Neural progenitor cell (in vitro differentiated cells): ENCODE measurements around the gene CCNYL1. TPM values are rescaled to one million over a fixed set of nuclear protein-coding genes. Genes with fewer than 3 reads are reported as not detected.
"Not testable (repeated sequence)": the region's sequence is repeated elsewhere in the genome, so short reads cannot be mapped to it uniquely, and the experiment has no call there.

Experiments
- DNase-seq: peaks from one replicate; pipeline ENCODE4 v3.0.0-alpha.2; 2016; ENCODE audit warnings: low spot score
- H2AFZ ChIP-seq: fragments of 200-600 bp; sonication (generic); replicated peaks from 2 replicates; pipeline ENCODE4 v1.6.1; 2016; ENCODE audit warnings: antibody characterized with exemption
- H3F3A ChIP-seq: fragments of 200-600 bp; sonication (generic); 2 replicates; pipeline ENCODE4 v1.6.1; 2016; ENCODE audit warnings: antibody characterized with exemption, low read depth
- H3K27ac ChIP-seq: fragments of 200-600 bp; sonication (generic); 2 replicates; pipeline ENCODE4 v1.5.1; 2016; ENCODE audit warnings: mild to moderate bottlenecking
- H3K27me3 ChIP-seq: fragments of 200-600 bp; sonication (generic); 2 replicates; pipeline ENCODE4 v1.6.1; 2016; ENCODE audit warnings: mild to moderate bottlenecking, moderate library complexity
- H3K36me3 ChIP-seq: fragments of 200-600 bp; sonication (generic); 2 replicates; pipeline ENCODE4 v1.5.1; 2016
- H3K4me1 ChIP-seq: fragments of 200-600 bp; sonication (generic); 2 replicates; pipeline ENCODE4 v1.6.1; 2016; ENCODE audit warnings: mixed run types
- H3K4me2 ChIP-seq: fragments of 200-600 bp; sonication (generic); 2 replicates; pipeline ENCODE4 v1.6.1; 2016
- H3K4me3 ChIP-seq: fragments of 200-600 bp; sonication (generic); 2 replicates; pipeline ENCODE4 v1.5.1; 2016
- H3K79me2 ChIP-seq: fragments of 200-600 bp; sonication (generic); 2 replicates; pipeline ENCODE4 v1.6.1; 2016; ENCODE audit warnings: low read depth
- H3K9ac ChIP-seq: fragments of 200-600 bp; sonication (generic); 2 replicates; pipeline ENCODE4 v1.6.1; 2016
- H3K9me3 ChIP-seq: fragments of 200-600 bp; sonication (generic); 2 replicates; pipeline ENCODE4 v1.5.1; 2016; ENCODE audit warnings: low read depth
- H4K20me1 ChIP-seq: fragments of 200-600 bp; sonication (generic); 2 replicates; pipeline ENCODE4 v1.6.1; 2016; ENCODE audit warnings: low read depth
- H3K27ac Mint-ChIP-seq: 3 replicates; pipeline ENCODE4 v1.8.0; 2021; ENCODE audit warnings: mixed read lengths
- H3K27me3 Mint-ChIP-seq: 2 replicates; pipeline ENCODE4 v1.8.0; 2022; ENCODE audit warnings: low read depth, mild to moderate bottlenecking, inconsistent platforms, moderate library complexity, mixed read lengths; ENCODE audit not compliant: insufficient read depth
- H3K36me3 Mint-ChIP-seq: 3 replicates; pipeline ENCODE4 v1.8.0; 2021; ENCODE audit warnings: mixed read lengths
- H3K4me1 Mint-ChIP-seq: 3 replicates; pipeline ENCODE4 v1.8.0; 2021; ENCODE audit warnings: mixed read lengths
- H3K4me3 Mint-ChIP-seq: 3 replicates; pipeline ENCODE4 v1.8.0; 2021; ENCODE audit warnings: mild to moderate bottlenecking, moderate library complexity, mixed read lengths
- H3K9me3 Mint-ChIP-seq: 3 replicates; pipeline ENCODE4 v1.8.0; 2020; ENCODE audit warnings: mixed read lengths
- CTCF ChIP-seq: fragments of 200-600 bp; sonication (generic); IDR thresholded peaks from 2 replicates; pipeline ENCODE4 v1.5.1; 2017; ENCODE audit warnings: antibody characterized with exemption, mild to moderate bottlenecking
- EZH2 ChIP-seq: fragments of 200-600 bp; sonication (generic); IDR thresholded peaks from 2 replicates; pipeline ENCODE4 v1.6.1; 2017; ENCODE audit warnings: antibody characterized with exemption, mild to moderate bottlenecking, moderate library complexity
- EZH2phosphoT487 ChIP-seq: fragments of 200-600 bp; sonication (generic); IDR thresholded peaks from 2 replicates; pipeline ENCODE4 v1.6.1; 2017; ENCODE audit warnings: antibody characterized with exemption
- total RNA-seq: library from RNA; depleted of rRNA; stranded (reverse); fragments of >200 nt; gene quantifications from 2 replicates; pipeline ENCODE4 v1.2.3, GENCODE V29; 2015; ENCODE audit warnings: low replicate concordance

The CCNYL1 gene
- total RNA-seq, 1 donor from 2014 or later, result 22.0 TPM

DNA sequence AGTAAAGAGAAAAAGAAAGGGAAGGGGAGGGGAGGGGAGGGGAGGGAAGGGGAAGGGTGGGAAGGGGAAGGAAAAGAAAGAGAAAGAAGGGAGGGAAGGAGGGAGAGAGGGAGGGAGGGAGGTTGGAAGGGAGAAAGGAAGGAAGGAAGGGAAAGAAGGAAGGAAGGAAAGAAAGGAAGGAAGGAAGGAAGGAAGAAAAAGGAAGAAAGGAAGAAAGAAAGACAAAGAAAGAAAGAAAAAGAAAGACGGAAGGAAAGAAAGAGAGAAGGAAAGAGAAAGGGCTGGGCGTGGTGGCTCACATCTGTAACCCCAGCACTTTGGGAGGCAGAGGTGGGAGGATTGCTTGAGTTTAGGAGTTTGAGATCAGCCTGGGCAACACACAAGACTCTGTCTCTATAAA, 24.6 kb upstream of the CCNYL1 start:
- Histone ChIP-seq H3F3A (no peaks in the 10 kb centered on the region), H3K9me3 (no peaks in the 10 kb centered on the region), H2AFZ (no peak overlapping the region), H3K4me1 (no peaks in the 10 kb centered on the region), H3K36me3 (no peaks in the 10 kb centered on the region), H3K27me3 (no peaks in the 10 kb centered on the region), H3K79me2 (no peaks in the 10 kb centered on the region), H3K4me2 (no peak overlapping the region), H4K20me1 (no peaks in the 10 kb centered on the region), H3K4me3 (no peak overlapping the region), H3K9ac (no peak overlapping the region), H3K27ac (no peak overlapping the region)
- Mint-ChIP-seq H3K27me3 (no peaks in the 10 kb centered on the region), H3K4me3 (no peak overlapping the region), H3K9me3 (no peaks in the 10 kb centered on the region), H3K36me3 (no peaks in the 10 kb centered on the region), H3K27ac (no peak overlapping the region), H3K4me1 (no peaks in the 10 kb centered on the region)
- TF ChIP-seq EZH2phosphoT487 (no peak), EZH2 (no peak), CTCF (no peak)
- no peak for DNase-seq

GRCh38 chr2:207688597-207688996, 22.8 kb upstream of the CCNYL1 start:
- Histone ChIP-seq H3K27me3 (no peaks in the 10 kb centered on the region), H3K4me2 (no peak overlapping the region), H4K20me1 (no peaks in the 10 kb centered on the region), H3K27ac (no peak overlapping the region), H3K4me3 (no peak overlapping the region), H3K9ac (no peak overlapping the region), H2AFZ (no peak overlapping the region), H3K36me3 (no peaks in the 10 kb centered on the region), H3F3A (no peaks in the 10 kb centered on the region), H3K9me3 (no peaks in the 10 kb centered on the region), H3K79me2 (no peaks in the 10 kb centered on the region), H3K4me1 (no peaks in the 10 kb centered on the region)
- Mint-ChIP-seq H3K4me3 (no peak overlapping the region), H3K27me3 (no peaks in the 10 kb centered on the region), H3K27ac (no peak overlapping the region), H3K4me1 (peaks cover 2% of the 10 kb centered on the region), H3K36me3 (no peaks in the 10 kb centered on the region), H3K9me3 (no peaks in the 10 kb centered on the region)
- TF ChIP-seq EZH2phosphoT487, result no peak
- no peak for TF ChIP-seq EZH2
- no peak for TF ChIP-seq CTCF
- no peak for DNase-seq

DNA sequence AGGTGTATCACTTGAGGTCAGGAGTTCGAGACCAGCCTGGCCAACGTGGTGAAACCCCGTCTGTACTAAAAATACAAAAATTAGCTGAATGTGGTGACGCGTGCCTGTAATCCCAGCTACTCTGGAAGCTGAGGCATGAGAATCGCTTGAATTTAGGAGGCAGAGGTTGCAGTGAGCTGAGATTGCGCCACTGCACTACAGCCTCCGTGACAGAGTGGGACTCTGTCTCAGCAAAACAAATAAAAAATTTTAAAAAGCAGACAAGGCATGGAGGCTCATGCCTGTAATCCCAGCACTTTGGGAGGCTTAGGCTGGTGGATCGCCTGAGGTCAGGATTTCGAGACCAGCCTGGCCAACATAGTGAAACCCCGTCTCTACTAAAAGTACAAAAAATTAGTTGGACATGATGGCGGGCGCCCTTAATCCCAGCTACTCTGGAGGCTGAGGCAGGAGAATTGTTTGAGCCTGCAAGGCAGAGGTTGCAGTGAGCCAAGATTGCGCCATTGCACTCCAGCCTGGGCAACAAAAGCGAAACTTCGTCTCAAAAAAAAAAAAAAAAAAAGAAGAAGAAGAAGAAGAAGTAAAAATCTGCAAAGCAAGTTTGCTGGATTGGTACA, 20.5 kb upstream of the CCNYL1 start:
- not testable (repeated sequence) for H3K36me3 ChIP-seq, H3K9ac ChIP-seq, H3K9me3 ChIP-seq, H3K36me3 Mint-ChIP-seq, H3K4me1 Mint-ChIP-seq, H3F3A ChIP-seq, H3K4me1 ChIP-seq, H3K27me3 Mint-ChIP-seq, H3K79me2 ChIP-seq, H3K4me3 ChIP-seq, H2AFZ ChIP-seq, H3K9me3 Mint-ChIP-seq, DNase-seq, H3K4me2 ChIP-seq, H3K27ac ChIP-seq, H3K4me3 Mint-ChIP-seq, H3K27ac Mint-ChIP-seq, H3K27me3 ChIP-seq, H4K20me1 ChIP-seq

DNA sequence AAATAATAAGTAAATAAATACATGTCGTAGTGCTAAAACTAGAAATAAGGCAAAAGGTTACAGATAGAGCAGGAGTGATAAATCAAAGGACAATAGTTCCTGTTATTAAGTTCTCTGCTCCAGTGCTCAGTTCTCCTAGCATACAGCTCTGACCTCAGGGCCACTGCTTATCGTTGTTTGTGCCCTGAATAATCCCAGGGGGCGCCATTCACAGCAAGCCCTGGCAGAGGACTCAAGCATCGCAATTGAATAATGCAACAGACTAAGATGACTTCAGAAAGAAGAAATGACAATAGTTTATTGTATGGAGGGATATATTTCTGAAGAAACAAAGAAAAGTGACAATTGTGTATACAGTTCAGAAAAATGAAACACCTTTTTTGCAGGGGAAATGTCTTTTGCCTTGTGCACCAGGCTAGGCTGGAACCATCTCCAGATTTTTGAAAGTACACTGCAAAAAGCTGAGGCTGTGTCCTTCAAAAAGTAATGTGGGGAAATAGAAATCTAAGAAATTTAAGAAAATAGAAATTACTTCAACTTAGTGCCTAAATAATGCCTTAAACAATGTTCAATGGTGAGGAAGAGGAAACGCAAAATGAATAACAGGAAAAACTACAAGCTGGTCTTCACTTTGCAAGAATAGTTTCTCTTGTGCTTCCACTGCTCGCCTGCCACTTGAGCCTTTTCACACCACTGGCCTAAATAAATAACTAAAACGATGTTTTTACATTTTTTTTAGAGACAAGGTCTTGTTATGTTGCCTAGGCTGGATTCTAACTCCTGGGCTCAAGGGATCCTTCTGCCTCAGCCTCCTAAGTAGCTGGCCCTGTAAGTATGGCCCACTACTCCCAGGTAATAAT, 19.0 kb upstream of the CCNYL1 start:
- H3K36me3 Mint-ChIP-seq, result no peaks in the 10 kb centered on the region

More for the DNA sequence above, 19.0 kb upstream of the CCNYL1 start:
- H3K27ac ChIP-seq, result no peak overlapping the region
- H3K4me3 Mint-ChIP-seq, result no peak overlapping the region
- TF ChIP-seq EZH2phosphoT487 (no peak), EZH2 (no peak), CTCF (peak; percentile 82)
- H3K9me3 ChIP-seq, result no peaks in the 10 kb centered on the region
- peak overlapping the region; percentile 50 for H2AFZ ChIP-seq
- H3K9me3 Mint-ChIP-seq, result no peaks in the 10 kb centered on the region
- H3F3A ChIP-seq, result no peaks in the 10 kb centered on the region
- H3K4me2 ChIP-seq, result no peak overlapping the region
- H3K4me1 ChIP-seq, result no peaks in the 10 kb centered on the region
- H3K4me3 ChIP-seq, result no peak overlapping the region
- H3K36me3 ChIP-seq, result no peaks in the 10 kb centered on the region
- no peak overlapping the region for H3K27ac Mint-ChIP-seq
- peak; percentile 72 for DNase-seq
- H3K27me3 ChIP-seq, result no peaks in the 10 kb centered on the region
- peaks cover 3% of the 10 kb centered on the region for H3K27me3 Mint-ChIP-seq
- peaks cover 2% of the 10 kb centered on the region for H3K4me1 Mint-ChIP-seq
- H4K20me1 ChIP-seq, result no peaks in the 10 kb centered on the region
- no peak overlapping the region for H3K9ac ChIP-seq
- no peaks in the 10 kb centered on the region for H3K79me2 ChIP-seq
